Endothelial cell of umbilical vein (primary cell): Measurements from ENCODE around the gene USP34. TPM values are rescaled to one million over a fixed set of nuclear protein-coding genes. Genes with fewer than 3 reads are reported as not detected.

Experiments used
- BruUV-seq: library from RNA; stranded (reverse); fragments of 400-500 nt; replicated peaks from 2 replicates; lab custom pipeline; 2021; lab: Mats Ljungman, UMichigan
- CTCF ChIA-PET: fragments of 300-600, 350-600 bp; sonication (Branson Sonifier 250); formaldehyde crosslinking; loops from one replicate; lab custom pipeline; 2021; ENCODE audit warnings: antibody characterized with exemption, inconsistent platforms; lab: Charles Lee
- POLR2A ChIA-PET: fragments of 300-600, 350-600 bp; sonication (Branson Sonifier 250); formaldehyde crosslinking; loops from one replicate; lab custom pipeline; 2021; ENCODE audit warnings: antibody characterized with exemption, inconsistent platforms; lab: Charles Lee
- DNase-seq: peaks from one replicate; pipeline ENCODE4 v3.0.0-alpha.2; 2011; ENCODE audit warnings: low read depth, low spot score
- FAIRE-seq: peaks from 2 replicates; lab custom pipeline; 2011; peaks lifted over from hg19 to GRCh38; lab: Jason Lieb, UNC
- H2AFZ ChIP-seq: 2 replicates; pipeline ENCODE4 v1.6.0; 2012; ENCODE audit warnings: low read depth, low read length, control low read depth, inconsistent platforms
- H3K27ac ChIP-seq: 2 replicates; pipeline ENCODE4 v1.5.1; 2011; ENCODE audit warnings: low read depth, mild to moderate bottlenecking, control low read depth, low read length, moderate library complexity; ENCODE audit not compliant: insufficient read depth
- H3K27me3 ChIP-seq, 2 experiments: 2 replicates each; pipeline versions ENCODE4 v1.6.0 to v1.6.1; 2011; ENCODE audit warnings: low read length in 2 of 2, mixed read lengths in 1 of 2; ENCODE audit not compliant: control insufficient read depth in 2 of 2, insufficient read depth in 2 of 2
- H3K36me3 ChIP-seq, 2 experiments: 2 replicates in 1 of 2; 3 replicates in 1 of 2; pipeline ENCODE4 v1.5.1; 2011; ENCODE audit warnings: low read length in 2 of 2, mild to moderate bottlenecking in 1 of 2, moderate library complexity in 1 of 2; ENCODE audit not compliant: control insufficient read depth in 2 of 2, insufficient read depth in 2 of 2; ENCODE audit errors: extremely low read depth in 1 of 2
- H3K4me1 ChIP-seq: 3 replicates; pipeline ENCODE4 v1.5.1; 2011; ENCODE audit warnings: mild to moderate bottlenecking, low read length; ENCODE audit not compliant: control insufficient read depth, insufficient read depth; ENCODE audit errors: extremely low read depth
- H3K4me2 ChIP-seq: 2 replicates; pipeline ENCODE4 v1.6.1; 2011; ENCODE audit warnings: low read length, control low read depth, mixed read lengths; ENCODE audit not compliant: insufficient read depth
- H3K4me3 ChIP-seq, 3 experiments: fragments of 200-600 bp in 1 of 3; sonication (generic), shearing (Covaris generic) in 1 of 3; replicated peaks in 1 of 3; 2 replicates each; pipeline ENCODE4 v1.5.1; 2011 to 2016; ENCODE audit warnings: control low read depth in 3 of 3, low read length in 3 of 3, mild to moderate bottlenecking in 2 of 3, inconsistent platforms in 1 of 3, low read depth in 1 of 3, moderate library complexity in 1 of 3; ENCODE audit not compliant: insufficient read depth in 1 of 3
- H3K79me2 ChIP-seq: 2 replicates; pipeline ENCODE4 v1.6.0; 2012; ENCODE audit warnings: low read length, inconsistent platforms; ENCODE audit not compliant: control insufficient read depth, insufficient read depth
- H3K9ac ChIP-seq: replicated peaks from 2 replicates; pipeline ENCODE3; 2011; ENCODE audit warnings: low read length, control low read depth; ENCODE audit not compliant: insufficient read depth; ENCODE audit errors: extremely low read depth
- H3K9me1 ChIP-seq: replicated peaks from 3 replicates; pipeline ENCODE4 v1.6.0; 2011; ENCODE audit warnings: mild to moderate bottlenecking, low read length; ENCODE audit not compliant: control insufficient read depth, insufficient read depth; ENCODE audit errors: extremely low read depth
- H3K9me3 ChIP-seq: replicated peaks from 2 replicates; pipeline ENCODE4 v1.5.1; 2012; ENCODE audit warnings: low read length, inconsistent platforms; ENCODE audit not compliant: control insufficient read depth, insufficient read depth
- H4K20me1 ChIP-seq: replicated peaks from 2 replicates; pipeline ENCODE3; 2011; ENCODE audit warnings: mild to moderate bottlenecking, low read length; ENCODE audit not compliant: control insufficient read depth, insufficient read depth; ENCODE audit errors: extremely low read depth
- CTCF ChIP-seq, 2 donors: IDR thresholded peaks; 1 replicate in 1 of 2; 2 replicates in 1 of 2; pipeline ENCODE4 v1.5.1; 2011; ENCODE audit warnings: low read length in 2 of 2, mild to moderate bottlenecking in 2 of 2, moderate library complexity in 2 of 2, control low read depth in 1 of 2, inconsistent platforms in 1 of 2, low read depth in 1 of 2; ENCODE audit not compliant: insufficient read depth in 1 of 2; ENCODE audit errors: extremely low read depth in 1 of 2
- EZH2 ChIP-seq: IDR thresholded peaks from 2 replicates; pipeline ENCODE4 v1.6.1; 2012; ENCODE audit warnings: borderline replicate concordance, low read depth, mild to moderate bottlenecking, moderate library complexity, low read length, inconsistent platforms; ENCODE audit not compliant: severe bottlenecking
- FOS ChIP-seq: IDR thresholded peaks from 2 replicates; pipeline ENCODE4 v1.6.1; 2011; ENCODE audit warnings: mild to moderate bottlenecking, low read length, moderate library complexity, borderline replicate concordance; ENCODE audit not compliant: insufficient read depth
- GATA2 ChIP-seq: IDR thresholded peaks from 2 replicates; pipeline ENCODE4 v1.7.0; 2011; ENCODE audit warnings: low read depth, mild to moderate bottlenecking, moderate library complexity, mixed read lengths, low read length; ENCODE audit not compliant: insufficient read length, insufficient read depth
- JUN ChIP-seq: IDR thresholded peaks from 2 replicates; pipeline ENCODE4 v1.6.1; 2011; ENCODE audit warnings: borderline replicate concordance, low read depth; ENCODE audit not compliant: insufficient read length, insufficient read depth
- MYC ChIP-seq: IDR thresholded peaks from one replicate; pipeline ENCODE4 v1.6.1; 2011; ENCODE audit warnings: mild to moderate bottlenecking, low read depth, low read length
- POLR2A ChIP-seq: IDR thresholded peaks from 2 replicates; pipeline ENCODE4 v1.6.1; 2012; ENCODE audit warnings: low read depth, mild to moderate bottlenecking, control low read depth, low read length
- POLR2AphosphoS5 ChIP-seq: IDR thresholded peaks from 2 replicates; pipeline ENCODE4 v1.6.1; 2012; ENCODE audit warnings: low read depth, mild to moderate bottlenecking, control low read depth, low read length, moderate library complexity; ENCODE audit not compliant: insufficient read depth
- dilution Hi-C: fragments of 300-500 bp; cut with MboI; formaldehyde crosslinking; loops from one replicate; pipeline ENCODE4 v1.15.0; 2019; ENCODE audit warnings: low sequenced_read_pairs; ENCODE audit not compliant: extremely low pct_ligation_motif_present
- intact Hi-C: fragments of 100-400 bp; cut with micrococcal nuclease; formaldehyde crosslinking; loops from one replicate; pipeline ENCODE4 v1.10.0; 2022
- polyA plus RNA-seq, 4 experiments: library from polyadenylated mRNA; depleted of rRNA in 3 of 4; stranded (reverse) in 3 of 4; unstranded in 1 of 4; fragments of >200 nt; gene quantifications; 2 replicates each; pipeline versions ENCODE4 v1.2.1 to v1.2.3, GENCODE V29; 2011 to 2012; ENCODE audit warnings: missing spikeins in 1 of 4
- total RNA-seq: library from RNA; stranded (reverse); gene quantifications from 2 replicates; pipeline ENCODE4 v1.2.3, GENCODE V29; 2021
- TF ChIP-seq, protein P1 (sequence below): IDR thresholded peaks from 2 replicates; pipeline ENCODE4 v1.6.1; 2011; ENCODE audit not compliant: insufficient read depth, insufficient read length

Gene USP34
- total and polyA plus RNA-seq, 2 donors (not counting 3 experiments of a cell fraction or from before 2014, with no cell fraction given): 46.3 to 96.9 TPM

- CTCF ChIA-PET: interaction anchor here (0.9 to 1.7 kb wide), 3 partner anchors 15 to 61 kb away, joined by 3 to 4 read pairs (median 4); no protein-coding TSS in a partner anchor
- Histone ChIP-seq H3K79me2 (peaks cover 85% of the 10 kb centered on the region), H3K27ac (no peak overlapping the region), H3K9me3 (no peaks in the 10 kb centered on the region), H3K4me3 (no peak overlapping the region), H3K36me3 (peaks cover 0 to 4% of the 10 kb centered on the region in 2 experiments), H3K9me1 (no peaks in the 10 kb centered on the region), H3K27me3 (no peaks in the 10 kb centered on the region), H3K4me2 (no peak overlapping the region), H4K20me1 (peaks cover 6% of the 10 kb centered on the region), H2AFZ (no peak overlapping the region), H3K4me1 (peaks cover 28% of the 10 kb centered on the region), H3K9ac (no peak overlapping the region)
- dilution Hi-C loops (no loop called here), intact Hi-C loops (no loop called here)
- DNase-seq (peak; percentile 15), FAIRE-seq (no peak)
- no TSS peak for BruUV-seq
- POLR2A ChIA-PET: no interaction called here
- TF ChIP-seq POLR2AphosphoS5 (no peak), GATA2 (no peak), JUN (no peak), CTCF (IDR thresholded peaks at IDR 0.05; ENCODE audit: extremely low read depth in 1 of 2, insufficient read depth in 1 of 2, low read depth in 1 of 2, low read length in 2 of 2) (no peak), EZH2 (no peak), MYC (no peak), POLR2A (no peak), FOS (no peak)
- TF ChIP-seq, protein P1, sequence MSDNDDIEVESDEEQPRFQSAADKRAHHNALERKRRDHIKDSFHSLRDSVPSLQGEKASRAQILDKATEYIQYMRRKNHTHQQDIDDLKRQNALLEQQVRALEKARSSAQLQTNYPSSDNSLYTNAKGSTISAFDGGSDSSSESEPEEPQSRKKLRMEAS: no peak
These were observed 49.3 kb downstream of the USP34 start for GRCh38 chr2:61421611-61422010.
